Posterior vena cava (tissue), 2 donors: Measurements from ENCODE around the gene HHAT. TPM values are rescaled to one million over a fixed set of nuclear protein-coding genes. Genes with fewer than 3 reads are reported as not detected.

Experiments used
- DNase-seq: peaks from one replicate; pipeline ENCODE4 v3.0.0-alpha.2; 2020; ENCODE audit warnings: low spot score
- intact Hi-C, 2 donors: fragments of 100-400 bp; cut with DNase I; formaldehyde crosslinking; loops; one replicate each; pipeline versions ENCODE4 v1.14.1 to v1.14.2; 2022 to 2023
- total RNA-seq, 2 donors: library from RNA; stranded (reverse); fragmentation: NEBNext Ultra II Directional; extraction: Animal tissue kit (Norgen Biotek cat#: 25700); gene quantifications; one replicate each; pipeline ENCODE4 v1.2.1, GENCODE V29; 2021
- donor health status: DM: yes; HTN: yes; CAD: no.
- donor health status: DM: yes; HTN: yes; CAD: no.

The HHAT gene
- total RNA-seq, 2 donors from 2014 or later, result 1.5 to 1.7 TPM

DNA sequence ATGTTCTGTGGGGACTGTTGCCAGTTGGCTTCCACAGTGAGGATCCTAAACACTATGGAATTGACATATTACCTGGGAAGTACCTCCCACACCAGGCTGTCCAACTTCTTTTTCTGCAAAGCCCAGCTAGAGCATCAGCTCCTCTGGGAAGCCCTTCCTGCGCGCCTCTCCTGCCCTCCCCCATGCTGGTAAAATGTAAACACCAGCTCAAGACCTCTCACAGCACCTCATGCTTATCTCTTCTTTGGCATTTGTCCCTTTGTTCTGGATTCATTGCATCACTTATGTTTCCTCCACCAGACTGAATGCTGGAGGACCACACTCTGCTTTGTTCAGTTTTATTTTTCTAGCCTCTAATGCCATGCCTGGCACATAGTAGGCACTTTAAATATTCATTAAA, 172.1 kb downstream of the HHAT start:
- intact Hi-C loops, result no loop called here

DNA sequence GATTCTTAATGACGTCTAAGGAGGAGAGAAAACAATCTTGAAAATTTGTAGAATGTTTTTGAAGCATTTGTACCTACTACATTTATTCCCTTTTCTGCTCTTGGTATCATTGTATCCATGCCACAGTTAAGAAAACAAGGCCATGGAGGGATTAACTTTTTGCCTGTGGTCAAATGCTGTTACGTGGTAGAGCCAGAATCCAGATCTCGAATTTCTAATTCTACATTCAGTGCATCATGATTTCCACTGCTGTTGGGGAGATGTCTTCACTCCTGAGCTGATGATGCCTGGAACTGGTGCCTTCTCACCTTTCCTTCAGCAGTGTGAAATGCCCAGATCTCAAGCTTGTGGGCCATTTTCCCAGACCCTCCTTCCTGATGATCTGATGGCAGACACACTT, 175.6 kb downstream of the HHAT start:
- intact Hi-C loops, result no loop called here
- DNase-seq, result no peak

More for the DNA sequence above, 172.1 kb downstream of the HHAT start:
- DNase-seq, result no peak

DNA sequence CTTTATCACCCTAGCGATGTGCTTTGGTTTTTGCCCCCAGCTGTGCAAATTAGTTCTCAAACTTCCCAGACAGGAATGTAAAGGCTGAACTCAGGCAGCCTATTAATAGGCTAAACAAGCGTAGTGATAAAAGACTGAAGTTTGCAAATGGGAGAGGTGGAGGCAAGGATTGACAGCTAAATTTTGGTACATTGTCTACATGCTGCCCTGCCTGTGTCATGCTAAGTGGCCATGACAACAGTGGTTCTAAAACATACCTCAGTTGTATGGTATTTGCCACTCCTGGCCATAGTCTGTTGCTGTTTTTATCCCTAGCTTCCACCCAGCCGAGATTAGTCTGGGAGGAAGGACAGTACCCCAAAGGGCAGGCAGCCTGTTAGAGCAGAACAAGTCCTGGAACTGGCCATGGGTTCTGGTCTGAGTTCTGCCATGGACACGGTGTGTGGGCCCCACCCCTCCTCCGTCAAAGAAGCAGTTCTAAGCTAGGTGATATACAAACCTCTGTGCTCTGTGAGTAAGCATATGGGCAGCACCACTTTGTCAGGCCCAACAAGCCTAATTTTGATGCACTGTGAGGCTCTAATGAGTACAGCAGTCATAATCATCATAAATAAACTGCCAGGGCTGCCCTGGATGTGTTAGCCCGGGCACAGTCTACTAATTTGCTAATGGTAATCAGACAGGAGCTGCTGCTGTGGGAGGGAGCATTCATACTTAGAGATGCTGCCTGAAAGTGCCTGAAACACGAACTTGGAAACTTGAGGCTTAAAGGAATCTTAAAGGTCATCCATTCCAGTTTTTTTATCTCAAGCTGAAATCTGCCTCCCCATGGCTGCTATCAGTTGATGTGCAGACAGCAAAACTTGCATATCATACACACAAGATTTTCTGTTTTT, 177.1 kb downstream of the HHAT start:
- intact Hi-C loops, result no loop called here
- no peak for DNase-seq

DNA sequence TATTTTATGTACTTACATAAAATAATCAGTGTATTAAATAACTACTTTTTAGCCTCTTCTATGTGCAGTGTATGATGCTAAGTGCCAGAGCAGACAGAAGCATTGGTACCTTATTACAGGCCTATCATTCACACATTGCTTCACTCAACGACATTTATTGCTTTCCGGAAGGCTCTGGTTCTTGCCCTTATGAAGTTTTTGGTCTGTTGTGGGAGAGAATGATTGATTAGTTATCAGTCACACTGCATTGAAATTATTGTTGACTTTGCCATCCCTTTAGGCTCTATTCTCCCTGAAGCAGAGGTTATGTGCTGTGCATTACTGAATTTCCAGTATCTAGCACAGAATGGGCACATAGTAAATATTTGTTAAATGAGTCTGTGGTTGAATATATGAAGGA, 178.0 kb downstream of the HHAT start:
- no peak for DNase-seq
- intact Hi-C loops, result no loop called here

DNA sequence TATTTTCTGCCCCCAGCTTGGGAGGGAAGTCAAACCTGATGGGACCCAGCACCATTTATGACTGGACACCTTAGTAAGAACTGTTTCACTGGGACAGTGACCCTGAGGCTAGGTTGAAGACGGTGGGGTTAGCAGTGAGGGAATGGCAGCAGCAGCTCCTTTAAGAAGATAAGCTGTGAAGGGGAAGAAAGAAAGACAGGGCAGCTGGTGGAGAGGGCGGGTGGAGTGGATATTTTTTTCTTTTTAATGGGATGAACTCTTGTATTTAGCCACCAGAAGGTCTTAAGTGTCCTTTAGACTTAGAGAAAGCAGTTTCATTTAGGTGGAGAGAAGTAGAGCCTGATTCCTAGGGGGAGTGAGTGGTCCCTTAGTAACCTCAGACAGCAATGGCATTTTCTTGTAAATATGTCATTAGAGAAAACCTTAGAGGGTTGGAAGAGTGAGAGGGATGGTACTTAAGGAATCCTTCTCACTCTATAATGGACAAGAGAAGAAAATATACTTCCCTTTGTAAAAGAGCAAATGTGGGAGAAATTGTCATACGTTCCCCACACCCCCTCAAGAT, 187.5 kb downstream of the HHAT start:
- DNase-seq, result no peak
- intact Hi-C loops, result no loop called here

DNA sequence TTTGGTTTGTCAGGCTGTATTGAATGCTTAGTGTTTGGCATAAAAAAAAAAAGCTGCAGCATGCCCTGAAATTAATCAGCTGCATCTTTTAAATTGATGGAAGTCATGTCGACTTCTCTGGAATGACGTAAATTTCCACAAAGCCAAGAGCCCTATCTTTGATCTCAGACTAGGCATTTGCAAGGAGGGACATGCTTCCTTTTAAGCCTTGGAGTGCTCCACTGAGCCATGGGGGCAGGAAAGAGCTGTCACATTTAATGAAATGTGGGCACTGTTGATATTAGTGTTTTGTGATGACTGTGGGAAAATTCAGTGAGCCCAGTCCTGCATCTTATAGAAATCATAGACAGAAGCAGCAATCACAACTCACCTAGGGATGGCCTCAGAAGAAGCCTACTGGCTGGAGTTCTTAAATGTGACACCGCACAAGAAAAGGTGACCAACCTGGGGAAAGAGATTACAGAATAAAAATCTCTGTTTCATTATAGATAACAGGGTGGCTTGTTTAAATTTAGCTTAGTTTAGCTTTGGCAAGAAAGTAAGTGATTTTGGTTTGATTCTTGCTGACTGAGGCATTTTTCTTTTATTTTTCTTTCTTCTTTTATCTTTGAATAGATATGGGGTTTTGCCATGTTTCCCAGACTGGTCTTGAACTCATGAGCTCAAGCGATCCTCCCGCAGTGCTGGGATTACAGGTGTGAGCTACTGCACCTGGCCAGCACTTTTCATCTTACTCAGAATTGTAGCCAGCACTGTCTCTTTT, 188.2 kb downstream of the HHAT start:
- no peak for DNase-seq
- intact Hi-C loops, result no loop called here

DNA sequence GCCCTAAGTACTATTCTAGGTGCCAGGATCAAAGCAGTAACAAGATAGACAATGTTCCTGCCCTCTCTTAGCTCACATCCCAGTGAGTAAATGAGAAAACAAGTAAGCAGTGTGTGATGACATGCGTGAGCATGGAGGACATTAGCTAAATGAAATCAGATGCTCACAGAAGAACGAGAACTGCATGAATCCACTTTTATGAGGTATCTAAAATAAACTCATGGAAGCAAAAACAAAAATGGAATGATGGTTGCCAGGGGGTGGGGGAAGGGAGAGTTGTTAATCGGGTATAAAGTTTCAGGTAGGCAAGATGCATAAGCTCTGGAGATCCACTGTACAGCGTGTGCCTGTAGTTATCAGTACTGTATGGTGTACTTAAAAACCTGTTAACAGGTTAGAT, 195.1 kb downstream of the HHAT start:
- DNase-seq, result no peak
- intact Hi-C loops, result loop anchor here in 1 of 2 donors (10.0 kb wide), 1 partner anchor 111 kb away; no protein-coding TSS in a partner anchor

DNA sequence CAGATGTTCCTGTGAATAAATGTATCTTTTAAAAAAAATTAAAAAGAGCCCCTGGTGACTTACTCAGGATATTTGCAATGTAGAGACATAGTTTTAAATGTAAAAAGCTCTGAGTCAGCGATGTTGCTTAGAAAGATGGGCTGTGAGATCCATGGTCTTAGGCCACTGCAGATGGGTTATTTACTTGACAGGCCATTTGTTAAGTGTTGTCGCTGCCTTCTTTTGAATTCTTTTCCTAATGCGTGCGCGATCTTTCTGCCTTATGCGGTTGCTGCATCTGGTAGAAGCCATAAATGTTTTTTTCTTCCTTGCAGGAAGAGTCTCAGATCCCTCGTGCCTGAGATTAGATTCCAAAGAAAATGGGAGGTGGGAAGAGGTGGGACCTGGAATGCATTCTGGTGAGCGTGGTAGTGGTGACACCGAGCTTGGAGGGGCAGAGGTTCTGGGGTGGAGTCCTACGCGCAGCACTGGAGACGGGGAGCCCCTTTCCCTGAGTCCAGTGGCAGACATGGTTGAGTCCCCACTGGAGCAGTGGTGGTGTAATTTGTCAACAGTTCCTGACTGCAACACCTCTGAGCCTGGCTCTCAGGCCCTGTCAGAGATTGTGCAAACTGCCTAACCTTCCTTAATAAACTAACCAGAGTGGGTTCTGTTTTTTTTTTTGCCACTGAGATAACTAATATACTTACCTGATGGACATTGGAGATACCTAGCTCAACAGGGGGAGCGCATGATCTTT, 197.2 kb downstream of the HHAT start:
- intact Hi-C loops, result loop anchor here in 1 of 2 donors (10.0 kb wide), 1 partner anchor 109 kb away; no protein-coding TSS in a partner anchor
- DNase-seq, result no peak

DNA sequence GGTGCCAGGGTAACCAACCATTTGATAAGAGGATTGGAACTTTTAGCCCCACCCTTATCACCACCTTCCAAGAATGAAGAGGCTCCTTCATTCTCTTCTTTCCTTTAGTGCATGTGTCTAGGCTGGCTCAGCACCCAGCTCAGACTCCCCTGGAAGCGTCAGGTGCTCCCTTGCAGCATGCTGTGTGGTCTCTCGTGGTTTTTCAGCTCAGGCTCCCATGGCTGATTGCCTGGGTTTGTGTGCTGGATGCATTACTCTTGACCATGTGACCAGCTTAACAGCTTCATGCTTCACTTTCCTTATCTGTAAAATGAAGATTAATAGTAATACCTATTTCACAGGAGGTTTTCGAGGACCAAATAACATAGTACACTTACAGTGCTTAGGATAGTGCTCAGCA, 198.4 kb downstream of the HHAT start:
- DNase-seq, result no peak
- intact Hi-C loops, result loop anchor here in 1 of 2 donors (10.0 kb wide), 1 partner anchor 108 kb away; no protein-coding TSS in a partner anchor

DNA sequence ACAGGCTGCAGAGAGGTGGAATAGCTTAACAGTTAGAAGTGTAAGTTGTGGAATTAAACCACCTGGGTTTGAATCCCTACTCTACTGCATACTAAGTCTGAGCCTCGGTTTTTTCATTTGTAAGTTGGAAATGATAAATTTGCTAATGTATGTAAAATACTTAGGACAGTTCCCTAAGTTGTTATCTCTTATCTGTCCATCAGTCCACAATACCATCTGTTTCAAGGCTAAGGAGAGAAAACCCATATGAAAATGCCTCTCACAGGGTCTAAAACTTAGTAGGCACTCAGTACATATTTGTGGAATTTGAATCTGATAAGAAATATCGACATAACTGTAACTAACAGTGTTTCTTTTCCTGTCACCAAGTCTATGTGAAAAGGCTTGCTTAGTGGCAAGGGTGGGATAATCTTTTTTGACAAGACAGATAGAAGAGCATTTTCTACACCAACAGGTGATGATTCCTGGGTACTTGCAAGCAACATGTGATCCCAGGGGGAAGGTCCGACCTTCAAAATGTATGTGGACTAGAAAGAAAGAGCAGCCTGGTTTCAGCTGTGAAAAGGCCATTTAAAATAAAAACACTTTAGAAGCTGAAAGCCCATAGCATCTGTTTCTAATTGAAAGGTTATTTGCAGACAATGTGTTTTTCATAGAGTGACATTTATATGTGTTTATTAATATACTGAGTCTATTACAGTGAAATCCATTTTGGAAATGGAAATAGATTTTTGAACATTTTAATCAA, 202.9 kb downstream of the HHAT start:
- no peak for DNase-seq
- intact Hi-C loops, result loop anchor here in 1 of 2 donors (5.0 kb wide), 1 partner anchor 1201 kb away; no protein-coding TSS in a partner anchor

DNA sequence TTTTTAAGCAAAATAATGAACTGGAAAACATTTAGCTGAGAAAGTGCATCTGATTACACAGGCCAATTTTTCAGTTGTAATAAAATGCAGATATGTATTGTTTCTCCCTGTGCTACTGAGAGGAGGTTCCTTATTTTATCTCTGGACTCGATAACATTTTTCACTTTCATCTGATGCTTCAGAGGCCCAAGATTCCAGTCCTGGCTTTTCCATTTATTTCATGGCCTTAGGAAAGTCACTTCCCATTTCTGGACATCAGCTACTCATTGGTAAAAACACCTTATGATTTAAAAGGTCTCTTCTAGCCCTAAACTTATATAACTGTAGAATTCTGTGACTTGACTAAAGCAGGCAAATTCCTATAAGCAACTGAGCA, 203.5 kb downstream of the HHAT start:
- no peak for DNase-seq
- intact Hi-C loops, result loop anchor here in 1 of 2 donors (5.0 kb wide), 1 partner anchor 1200 kb away; no protein-coding TSS in a partner anchor

DNA sequence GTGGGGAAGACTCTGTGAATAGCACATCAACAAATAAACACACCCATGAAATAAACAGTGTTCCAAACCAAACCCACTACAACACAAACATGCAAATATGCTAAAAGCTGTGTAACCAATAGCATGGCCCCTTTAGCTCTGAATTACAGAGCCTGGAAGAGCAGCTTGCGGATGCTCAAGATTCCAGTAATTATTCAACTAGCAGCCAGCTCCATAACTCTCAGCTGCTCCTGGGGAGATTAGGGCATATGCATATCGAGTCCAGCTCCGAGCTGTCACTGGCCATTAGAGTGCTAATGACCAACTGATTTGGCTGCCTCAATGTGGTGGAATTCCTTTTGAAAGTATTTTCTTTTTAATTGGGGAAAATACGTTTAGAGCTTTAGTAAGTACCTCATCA, 207.1 kb downstream of the HHAT start:
- intact Hi-C loops, result no loop called here
- no peak for DNase-seq

DNA sequence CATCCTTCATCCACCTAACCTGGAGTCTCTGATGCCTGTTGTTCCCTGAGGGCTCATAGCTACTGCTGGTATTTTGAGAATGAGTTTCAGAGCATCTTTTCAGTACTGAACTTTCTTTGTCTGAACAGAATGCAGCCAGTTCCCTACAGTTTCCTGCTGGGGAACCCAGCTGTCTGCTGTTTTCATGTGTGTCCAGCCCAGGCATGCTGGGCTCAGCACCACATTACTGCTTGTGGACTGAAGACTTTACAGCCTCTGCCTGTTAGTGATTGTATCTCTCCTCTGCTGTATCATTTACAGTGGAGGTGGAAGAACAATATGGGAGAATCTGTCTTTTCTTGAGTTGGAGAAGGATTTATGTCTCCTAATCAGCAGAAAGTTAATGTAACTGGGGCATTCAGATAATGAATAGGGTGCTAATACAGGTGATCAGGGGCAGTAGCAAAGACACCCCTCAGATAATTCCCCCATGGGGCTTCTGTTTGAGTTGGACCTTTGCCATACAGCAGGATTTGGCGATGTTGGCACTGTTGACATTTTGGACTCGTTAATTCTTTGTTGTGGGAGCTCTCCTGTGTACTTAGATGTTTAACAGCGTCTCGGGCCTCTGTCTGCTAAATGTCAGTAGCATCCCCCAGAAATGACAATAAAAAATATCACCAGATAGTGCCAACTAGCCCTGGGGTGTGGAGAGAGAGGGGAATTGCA, 207.7 kb downstream of the HHAT start:
- DNase-seq, result no peak
- intact Hi-C loops, result no loop called here

DNA sequence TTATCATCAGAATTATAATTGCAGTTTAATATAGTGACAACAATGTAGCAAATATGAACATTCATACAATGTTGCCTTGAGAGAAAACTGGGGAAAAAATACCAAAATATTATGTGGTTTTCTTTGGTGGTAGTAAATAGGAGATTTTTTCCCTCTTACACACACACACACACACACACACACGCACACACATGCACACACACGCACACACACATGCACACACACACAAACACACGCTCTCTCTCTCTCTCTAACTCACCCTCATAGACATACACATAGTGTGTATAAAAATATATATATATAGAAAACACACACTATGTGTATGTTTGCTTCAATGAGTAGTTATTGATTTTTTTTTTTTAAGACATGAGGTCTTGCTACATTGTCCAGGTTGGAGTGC, 211.6 kb downstream of the HHAT start:
- DNase-seq, result no peak
- intact Hi-C loops, result no loop called here

DNA sequence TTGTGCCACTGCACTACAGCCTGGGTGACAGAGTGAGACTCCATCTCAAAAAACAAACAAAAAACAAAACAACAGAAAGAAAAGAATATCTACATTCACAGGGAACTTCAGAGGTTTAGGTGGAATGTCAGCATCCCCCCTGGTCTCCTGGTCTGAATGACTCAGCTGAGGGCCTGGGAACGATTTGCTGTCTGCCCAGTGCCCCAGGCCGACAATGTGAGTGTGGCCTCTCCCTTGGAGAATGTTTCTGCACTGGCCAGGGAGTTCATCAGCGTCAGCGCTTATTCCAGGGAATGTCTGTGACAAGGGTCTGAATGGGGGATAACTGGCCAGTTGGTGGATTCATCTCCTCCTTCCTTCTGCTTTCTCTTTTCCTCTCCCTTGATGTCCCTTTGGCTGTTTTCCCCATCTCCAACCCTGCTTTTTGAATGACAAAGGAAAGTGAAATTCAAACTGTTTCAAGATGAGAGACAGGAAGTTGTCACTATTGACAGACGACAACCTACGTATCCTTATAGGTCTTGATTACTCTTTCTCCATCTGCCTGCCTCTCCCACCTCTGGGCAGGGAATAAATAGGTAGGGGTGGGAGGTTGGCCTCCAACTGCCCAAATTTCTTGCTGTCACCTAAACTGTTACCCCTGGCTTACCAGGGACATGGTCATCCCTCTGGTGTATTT, 213.1 kb downstream of the HHAT start:
- no peak for DNase-seq
- intact Hi-C loops, result no loop called here

DNA sequence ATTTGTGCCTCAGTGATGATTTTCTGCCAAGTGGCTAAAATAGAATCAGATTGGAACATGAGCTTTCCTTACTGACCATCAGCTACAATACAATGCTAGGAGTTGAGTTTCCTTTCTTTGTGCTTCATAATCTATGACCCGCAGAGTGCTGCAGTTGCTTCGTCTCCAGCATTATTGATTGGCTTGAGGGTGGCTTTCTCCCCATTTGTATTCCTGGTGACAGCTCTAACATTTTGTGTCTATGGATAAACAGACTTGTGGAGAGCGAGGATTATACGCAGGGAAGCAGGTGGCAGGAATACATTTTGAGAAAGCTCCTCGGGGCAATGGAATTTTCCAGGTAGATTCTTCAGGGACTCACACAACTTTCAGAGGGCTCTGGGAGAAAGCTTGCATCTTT, 223.2 kb downstream of the HHAT start:
- intact Hi-C loops, result no loop called here

DNA sequence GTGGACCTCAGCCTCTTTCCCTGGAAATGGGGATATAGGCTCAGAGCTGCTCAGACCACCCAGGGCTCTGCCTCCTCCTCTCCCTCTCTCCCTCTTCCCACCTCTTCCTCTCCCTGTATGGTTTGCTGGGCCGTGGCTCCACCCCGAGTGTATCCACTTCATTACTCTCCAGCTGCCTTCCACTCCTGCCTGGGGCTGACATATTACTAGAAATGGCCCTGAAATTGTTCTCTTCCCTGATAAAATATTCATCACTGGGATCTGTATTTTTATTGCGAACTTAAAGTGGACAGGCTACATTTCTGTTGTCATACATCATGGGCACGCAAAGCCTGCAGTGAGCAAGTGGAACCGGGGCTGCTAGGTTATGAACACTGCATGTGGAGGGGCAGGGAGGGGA, 225.0 kb downstream of the HHAT start:
- intact Hi-C loops, result no loop called here
- no peak for DNase-seq

More for the DNA sequence above, 223.2 kb downstream of the HHAT start:
- DNase-seq, result no peak
